ENCODE measurements around the gene GUCY2C. TPM values are rescaled to one million over a fixed set of nuclear protein-coding genes. Genes with fewer than 3 reads are reported as not detected.
A peak's percentile ranks its signal among the peaks of the same experiment; 100 is the strongest.

Gene GUCY2C
- total RNA-seq, 4 donors from 2014 or later: 0.11 to 0.47 TPM; not detected in 2

DNA sequence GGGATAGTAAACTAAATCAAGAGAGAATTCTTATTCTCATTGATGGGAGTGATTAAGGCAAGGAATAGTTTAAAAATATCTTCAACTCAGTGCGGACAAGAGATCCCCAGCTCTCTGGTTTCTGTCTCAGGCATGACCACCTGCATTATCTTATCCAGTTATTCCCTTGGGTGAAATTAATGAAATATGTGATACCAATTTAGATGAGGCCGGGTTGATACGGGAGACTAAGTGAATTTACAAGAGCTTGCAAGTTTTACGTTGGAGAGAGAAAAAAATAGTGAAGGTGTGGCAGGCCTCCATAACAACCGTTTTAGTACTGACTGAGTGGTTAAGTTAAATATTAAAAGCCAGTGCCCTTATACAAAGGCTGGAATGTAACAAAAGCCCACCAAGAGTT lies 67.6 kb downstream of the GUCY2C start:
- DNase-seq (ENCODE audit: low spot score in 2 of 2): no peak
- WGBS: 75% methylated on average over 5 of the region's 5 CpGs
- Histone ChIP-seq H3K4me3 (no peak overlapping the region), H3K27me3 (no peaks in the 10 kb centered on the region), H3K27ac (no peak overlapping the region), H3K36me3 (no peaks in the 10 kb centered on the region), H3K9me3 (no peaks in the 10 kb centered on the region), H3K4me1 (no peaks in the 10 kb centered on the region)
- no peak for TF ChIP-seq CTCF (IDR thresholded peaks at IDR 0.05)
- TF ChIP-seq EP300 (IDR thresholded peaks at IDR 0.05): no peak
- no peak for TF ChIP-seq POLR2AphosphoS5 (IDR thresholded peaks at IDR 0.05)
- TF ChIP-seq POLR2A (IDR thresholded peaks at IDR 0.05): no peak

DNA sequence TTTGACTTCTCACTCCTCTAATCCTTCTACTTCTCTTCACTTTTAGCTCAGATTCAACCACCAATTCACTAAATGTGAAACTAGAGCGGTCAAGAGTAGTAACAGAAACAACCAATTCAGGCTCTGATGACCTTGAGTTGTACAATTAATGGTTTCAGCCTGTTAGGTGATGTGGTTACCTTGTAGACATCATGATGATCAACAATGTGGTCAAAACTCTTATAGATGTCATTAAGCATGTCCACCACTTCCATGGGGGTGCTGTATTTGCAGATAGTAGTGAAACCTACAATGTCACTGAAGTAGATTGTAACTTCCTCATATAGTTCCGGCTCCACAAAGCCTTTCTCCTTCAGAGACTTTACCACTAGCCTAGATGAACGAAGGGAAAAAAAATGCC lies 74.6 kb downstream of the GUCY2C start:
- Histone ChIP-seq H3K27ac (no peak overlapping the region), H3K36me3 (no peaks in the 10 kb centered on the region)

DNA sequence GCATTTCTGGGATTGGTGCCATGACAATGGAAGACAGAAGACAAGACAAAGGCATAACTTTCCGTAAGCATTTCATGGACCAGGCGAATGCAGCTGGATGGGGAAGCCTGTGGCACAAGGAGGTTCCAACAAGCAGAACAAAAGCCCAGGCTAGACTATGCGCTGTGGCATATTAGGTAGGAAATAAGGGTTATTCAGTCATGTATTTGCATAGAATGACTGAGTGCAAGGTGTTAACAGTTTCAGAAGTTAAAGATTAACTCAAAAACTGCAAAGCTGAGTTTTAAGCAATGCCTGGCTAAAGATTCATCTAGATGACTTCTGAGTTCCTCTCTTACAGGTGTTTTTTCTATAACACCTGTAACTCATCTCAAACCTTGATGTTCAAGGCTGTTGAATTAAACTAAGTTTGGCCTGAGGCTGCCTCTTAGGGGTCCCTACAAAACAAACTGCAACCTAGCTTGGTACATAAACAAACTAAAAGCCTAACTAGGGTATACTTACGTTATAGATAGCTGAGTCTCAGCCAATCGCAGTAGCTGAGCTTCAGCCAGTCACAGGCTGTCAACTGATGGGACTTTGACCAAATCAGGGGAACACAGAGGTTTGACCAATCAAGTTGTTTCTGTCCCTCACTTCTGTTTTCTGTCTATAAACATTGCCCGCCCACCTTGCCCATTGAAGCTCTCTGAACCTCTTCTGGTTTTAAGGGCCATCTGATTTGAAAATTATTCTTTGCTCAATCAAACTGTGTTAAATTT lies 76.5 kb downstream of the GUCY2C start:
- whole genome bisulfite sequencing: 87% methylated on average over 6 of the region's 6 CpGs
- H3K36me3 ChIP-seq: no peaks in the 10 kb centered on the region
- no peak for TF ChIP-seq POLR2AphosphoS5 (IDR thresholded peaks at IDR 0.05)
- TF ChIP-seq POLR2A (IDR thresholded peaks at IDR 0.05): no peak
- no peak for TF ChIP-seq EP300 (IDR thresholded peaks at IDR 0.05)
- no peak for TF ChIP-seq CTCF (IDR thresholded peaks at IDR 0.05)
- no peak overlapping the region for H3K27ac ChIP-seq
- H3K9me3 ChIP-seq: no peaks in the 10 kb centered on the region
- peaks cover 7% of the 10 kb centered on the region for H3K4me1 ChIP-seq
- no peak for DNase-seq (ENCODE audit: low spot score in 2 of 2)
- H3K4me3 ChIP-seq: no peak overlapping the region
- H3K27me3 ChIP-seq: no peaks in the 10 kb centered on the region

More for the DNA sequence above, 74.6 kb downstream of the GUCY2C start:
- TF ChIP-seq POLR2A (IDR thresholded peaks at IDR 0.05) (no peak), POLR2AphosphoS5 (IDR thresholded peaks at IDR 0.05) (no peak), EP300 (IDR thresholded peaks at IDR 0.05) (no peak), CTCF (IDR thresholded peaks at IDR 0.05) (no peak)
- Histone ChIP-seq H3K27me3 (no peaks in the 10 kb centered on the region), H3K4me1 (peaks cover 4% of the 10 kb centered on the region), H3K4me3 (no peak overlapping the region), H3K9me3 (no peaks in the 10 kb centered on the region)
- no peak for DNase-seq (ENCODE audit: low spot score in 2 of 2)
- 83% methylated on average over 3 of the region's 3 CpGs for WGBS

- H3K27ac ChIP-seq: no peak overlapping the region
- H3K27me3 ChIP-seq: no peaks in the 10 kb centered on the region
- H3K36me3 ChIP-seq: no peaks in the 10 kb centered on the region
- WGBS: 37% methylated on average over 4 of the region's 4 CpGs
- H3K4me3 ChIP-seq: no peak overlapping the region
- DNase-seq (ENCODE audit: low spot score in 2 of 2): no peak
- H3K9me3 ChIP-seq: no peaks in the 10 kb centered on the region
- peaks cover 16% of the 10 kb centered on the region for H3K4me1 ChIP-seq
- TF ChIP-seq CTCF (IDR thresholded peaks at IDR 0.05) (peak; percentile 16 to 25), EP300 (IDR thresholded peaks at IDR 0.05) (no peak)
These were observed 77.4 kb downstream of the GUCY2C start for GRCh38 chr12:14618983-14619382.

- peak overlapping the region; percentile 43 for H3K27ac ChIP-seq
- WGBS: 46% methylated on average over 3 of the region's 3 CpGs
- H3K4me1 ChIP-seq: peaks cover 29% of the 10 kb centered on the region
- no peak overlapping the region for H3K4me3 ChIP-seq
- TF ChIP-seq POLR2A (IDR thresholded peaks at IDR 0.05) (no peak), POLR2AphosphoS5 (IDR thresholded peaks at IDR 0.05) (no peak), EP300 (IDR thresholded peaks at IDR 0.05) (no peak), CTCF (IDR thresholded peaks at IDR 0.05) (no peak)
- H3K9me3 ChIP-seq: peaks cover 10% of the 10 kb centered on the region
- H3K27me3 ChIP-seq: no peaks in the 10 kb centered on the region
- DNase-seq (ENCODE audit: low spot score in 2 of 2): no peak
- H3K36me3 ChIP-seq: no peaks in the 10 kb centered on the region
These were observed 81.7 kb downstream of the GUCY2C start for GRCh38 chr12:14614704-14615121.

All from suprapubic skin (tissue), 4 donors.